ENCODE results near the gene PEX7.

DNA sequence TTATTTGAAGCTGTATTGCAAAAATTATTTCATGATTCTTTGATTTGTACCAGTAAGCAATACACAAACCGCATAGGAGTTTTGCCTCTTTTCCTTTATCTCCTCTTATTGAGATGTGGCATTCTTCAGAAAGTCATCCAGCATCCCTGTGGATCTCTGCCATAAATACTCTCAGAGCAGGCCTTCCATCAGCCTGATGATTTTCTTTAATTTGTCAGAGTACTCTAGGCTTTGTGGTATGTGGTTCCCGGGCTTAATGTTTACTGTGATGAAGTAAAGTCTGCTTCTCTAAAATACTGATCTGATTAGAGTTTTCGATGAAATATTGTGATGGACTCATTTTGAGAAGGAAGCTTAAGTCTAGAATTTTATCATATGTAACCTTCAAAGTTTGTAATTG lies 68.6 kb downstream of the PEX7 start:
- TF ChIP-seq, protein P1, sequence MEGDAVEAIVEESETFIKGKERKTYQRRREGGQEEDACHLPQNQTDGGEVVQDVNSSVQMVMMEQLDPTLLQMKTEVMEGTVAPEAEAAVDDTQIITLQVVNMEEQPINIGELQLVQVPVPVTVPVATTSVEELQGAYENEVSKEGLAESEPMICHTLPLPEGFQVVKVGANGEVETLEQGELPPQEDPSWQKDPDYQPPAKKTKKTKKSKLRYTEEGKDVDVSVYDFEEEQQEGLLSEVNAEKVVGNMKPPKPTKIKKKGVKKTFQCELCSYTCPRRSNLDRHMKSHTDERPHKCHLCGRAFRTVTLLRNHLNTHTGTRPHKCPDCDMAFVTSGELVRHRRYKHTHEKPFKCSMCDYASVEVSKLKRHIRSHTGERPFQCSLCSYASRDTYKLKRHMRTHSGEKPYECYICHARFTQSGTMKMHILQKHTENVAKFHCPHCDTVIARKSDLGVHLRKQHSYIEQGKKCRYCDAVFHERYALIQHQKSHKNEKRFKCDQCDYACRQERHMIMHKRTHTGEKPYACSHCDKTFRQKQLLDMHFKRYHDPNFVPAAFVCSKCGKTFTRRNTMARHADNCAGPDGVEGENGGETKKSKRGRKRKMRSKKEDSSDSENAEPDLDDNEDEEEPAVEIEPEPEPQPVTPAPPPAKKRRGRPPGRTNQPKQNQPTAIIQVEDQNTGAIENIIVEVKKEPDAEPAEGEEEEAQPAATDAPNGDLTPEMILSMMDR (IDR thresholded peaks at IDR 0.05) = no peak
- TF ChIP-seq POLR2A (IDR thresholded peaks at IDR 0.05) = no peak
